Muscle layer of colon (tissue), 2 donors: ENCODE measurements around the gene ZNF3.

Source experiments
- H3K27ac ChIP-seq: one replicate; pipeline ENCODE4 v1.7.0; 2013; ENCODE audit warnings: low read depth, mild to moderate bottlenecking, low read length, moderate library complexity
- H3K27me3 ChIP-seq, 2 donors: one replicate each; pipeline ENCODE4 v1.7.0; 2013; ENCODE audit warnings: low read length in 2 of 2, mild to moderate bottlenecking in 2 of 2; ENCODE audit not compliant: insufficient read depth in 2 of 2, control insufficient read depth in 1 of 2
- H3K36me3 ChIP-seq: one replicate; pipeline ENCODE4 v1.7.0; 2013; ENCODE audit warnings: mild to moderate bottlenecking, low read length; ENCODE audit not compliant: insufficient read depth
- H3K4me1 ChIP-seq: one replicate; pipeline ENCODE4 v1.7.0; 2013; ENCODE audit warnings: mild to moderate bottlenecking, low read length; ENCODE audit not compliant: insufficient read depth
- H3K4me3 ChIP-seq, 2 donors: one replicate each; pipeline ENCODE4 v1.7.0; 2013; ENCODE audit warnings: low read length in 2 of 2, low read depth in 1 of 2, mild to moderate bottlenecking in 1 of 2, moderate library complexity in 1 of 2
- H3K9ac ChIP-seq: one replicate; pipeline ENCODE4 v1.7.0; 2013; ENCODE audit warnings: low read length
- H3K9me3 ChIP-seq: one replicate; pipeline ENCODE4 v1.7.0; 2013; ENCODE audit warnings: mild to moderate bottlenecking, low read length
- donor health status: abdominal sarcoma.
- donor health status: Adenocarcinoma of cecum.

The ZNF3 gene

GRCh38 chr7:100035876-100036275 is 45.6 kb downstream of the ZNF3 start:
- Histone ChIP-seq H3K9me3 (no peaks in the 10 kb centered on the region), H3K27ac (no peak overlapping the region), H3K4me1 (no peaks in the 10 kb centered on the region), H3K9ac (no peak overlapping the region), H3K27me3 (no peaks in the 10 kb centered on the region), H3K4me3 (no peak overlapping the region), H3K36me3 (peaks cover 45% of the 10 kb centered on the region)

GRCh38 chr7:100034871-100035510 is 46.5 kb downstream of the ZNF3 start:
- Histone ChIP-seq H3K9me3 (no peaks in the 10 kb centered on the region), H3K27me3 (no peaks in the 10 kb centered on the region), H3K4me1 (no peaks in the 10 kb centered on the region), H3K27ac (no peak overlapping the region), H3K4me3 (no peak overlapping the region), H3K36me3 (peaks cover 53% of the 10 kb centered on the region), H3K9ac (no peak overlapping the region)

- H3K9me3 ChIP-seq, result no peaks in the 10 kb centered on the region
- no peak overlapping the region for H3K9ac ChIP-seq
- no peaks in the 10 kb centered on the region for H3K27me3 ChIP-seq
- H3K36me3 ChIP-seq, result peaks cover 57% of the 10 kb centered on the region
- no peaks in the 10 kb centered on the region for H3K4me1 ChIP-seq
- H3K27ac ChIP-seq, result no peak overlapping the region
- no peak overlapping the region for H3K4me3 ChIP-seq
These were observed 48.0 kb downstream of the ZNF3 start for GRCh38 chr7:100033526-100033925.

GRCh38 chr7:100029596-100029995 is 51.9 kb downstream of the ZNF3 start:
- H3K4me1 ChIP-seq, result no peaks in the 10 kb centered on the region
- no peak overlapping the region for H3K4me3 ChIP-seq
- H3K9me3 ChIP-seq, result no peaks in the 10 kb centered on the region
- H3K27me3 ChIP-seq, result no peaks in the 10 kb centered on the region
- peaks cover 68% of the 10 kb centered on the region for H3K36me3 ChIP-seq
- no peak overlapping the region for H3K27ac ChIP-seq
- H3K9ac ChIP-seq, result no peak overlapping the region

GRCh38 chr7:100027197-100027596 is 54.3 kb downstream of the ZNF3 start:
- Histone ChIP-seq H3K36me3 (peaks cover 67% of the 10 kb centered on the region), H3K4me3 (no peak overlapping the region), H3K9me3 (no peaks in the 10 kb centered on the region), H3K4me1 (no peaks in the 10 kb centered on the region), H3K27me3 (no peaks in the 10 kb centered on the region), H3K9ac (no peak overlapping the region), H3K27ac (no peak overlapping the region)

GRCh38 chr7:100024020-100024619 is 57.4 kb downstream of the ZNF3 start:
- H3K9ac ChIP-seq, result no peak overlapping the region
- H3K27ac ChIP-seq, result no peak overlapping the region
- peaks cover 47% of the 10 kb centered on the region for H3K36me3 ChIP-seq
- H3K4me3 ChIP-seq, result no peak overlapping the region
- H3K9me3 ChIP-seq, result no peaks in the 10 kb centered on the region
- peaks cover 2% of the 10 kb centered on the region for H3K4me1 ChIP-seq
- H3K27me3 ChIP-seq, result no peaks in the 10 kb centered on the region

- Histone ChIP-seq H3K4me1 (peaks cover 8% of the 10 kb centered on the region), H3K9ac (no peak overlapping the region), H3K27ac (no peak overlapping the region), H3K27me3 (no peaks in the 10 kb centered on the region), H3K36me3 (peaks cover 47% of the 10 kb centered on the region), H3K9me3 (no peaks in the 10 kb centered on the region), H3K4me3 (no peak overlapping the region)
These were observed 58.0 kb downstream of the ZNF3 start for GRCh38 chr7:100023526-100023925.

- peaks cover 38% of the 10 kb centered on the region for H3K36me3 ChIP-seq
- peaks cover 14% of the 10 kb centered on the region for H3K4me1 ChIP-seq
- no peak overlapping the region for H3K27ac ChIP-seq
- H3K4me3 ChIP-seq, result no peak overlapping the region
- H3K9me3 ChIP-seq, result no peaks in the 10 kb centered on the region
- H3K27me3 ChIP-seq, result no peaks in the 10 kb centered on the region
- no peak overlapping the region for H3K9ac ChIP-seq
These were observed 58.9 kb downstream of the ZNF3 start for GRCh38 chr7:100022621-100023020.

GRCh38 chr7:100021297-100021696 is 60.2 kb downstream of the ZNF3 start:
- Histone ChIP-seq H3K27me3 (no peaks in the 10 kb centered on the region), H3K9me3 (no peaks in the 10 kb centered on the region), H3K36me3 (peaks cover 31% of the 10 kb centered on the region), H3K9ac (no peak overlapping the region), H3K4me1 (peaks cover 26% of the 10 kb centered on the region), H3K4me3 (no peak overlapping the region), H3K27ac (no peak overlapping the region)
